AG10803 (cell line): ENCODE results near the gene VPS26A.

Source experiments
- DNase-seq: peaks from one replicate; pipeline ENCODE4 v3.0.0; 2010; ENCODE audit warnings: low read depth
- H3K4me3 ChIP-seq: 2 replicates; pipeline ENCODE4 v1.5.1; 2011; ENCODE audit warnings: mild to moderate bottlenecking, low read length, control low read depth
- CTCF ChIP-seq: conservative IDR thresholded peaks from 2 replicates; pipeline ENCODE4 v1.5.1; 2011; ENCODE audit warnings: mild to moderate bottlenecking, low read length, control low read depth, inconsistent platforms

Gene VPS26A

GRCh38 chr10:69220041-69220451 lies 96.1 kb downstream of the VPS26A start, which contains the start of gene HKDC1:
Gene HKDC1 (plus strand): TSS chr10:69220332. CDS start chr10:69220436, 104 bp downstream.
- DNase-seq: no peak
- TF ChIP-seq CTCF: no peak
- no peak within 1 kb of the TSS for H3K4me3 ChIP-seq

GRCh38 chr10:69220507-69220906 lies 96.5 kb downstream of the VPS26A start:
- no peak overlapping the region for H3K4me3 ChIP-seq
- no peak for DNase-seq
- no peak for TF ChIP-seq CTCF
